Loucy (cell line): ENCODE data around the gene NECTIN1.

ENCODE experiments used
- H2AFZ ChIP-seq: fragments of 200-600 bp; sonication (generic); 2 replicates; pipeline ENCODE4 v1.6.0; 2016; ENCODE audit warnings: antibody characterized with exemption, mild to moderate bottlenecking, low read length, moderate library complexity
- H3F3A ChIP-seq: fragments of 200-600 bp; 2 replicates; pipeline ENCODE4 v1.6.0; 2016; ENCODE audit warnings: antibody characterized with exemption, low read depth, mild to moderate bottlenecking
- H3K27me3 ChIP-seq: fragments of 200-600 bp; sonication (generic); 2 replicates; pipeline ENCODE4 v1.6.1; 2014; ENCODE audit warnings: low read length, mild to moderate bottlenecking; ENCODE audit not compliant: insufficient read depth, poor library complexity, severe bottlenecking
- H3K36me3 ChIP-seq: fragments of 200-600 bp; sonication (generic); 2 replicates; pipeline ENCODE4 v1.6.1; 2016; ENCODE audit warnings: low read length; ENCODE audit not compliant: insufficient read depth
- H3K4me1 ChIP-seq: fragments of 200-600 bp; sonication (generic); 2 replicates; pipeline ENCODE4 v1.5.1; 2014; ENCODE audit warnings: low read length, mild to moderate bottlenecking; ENCODE audit not compliant: insufficient read depth, poor library complexity, severe bottlenecking
- H3K4me2 ChIP-seq: fragments of 200-600 bp; sonication (generic); 2 replicates; pipeline ENCODE4 v1.6.0; 2014; ENCODE audit warnings: antibody characterized with exemption, low read length, low read depth, mild to moderate bottlenecking; ENCODE audit not compliant: poor library complexity, severe bottlenecking
- H3K4me3 ChIP-seq: fragments of 200-600 bp; sonication (generic); 2 replicates; pipeline ENCODE4 v1.5.1; 2014; ENCODE audit warnings: low read length, mild to moderate bottlenecking, mixed read lengths; ENCODE audit not compliant: poor library complexity, severe bottlenecking
- H3K79me2 ChIP-seq: fragments of 200-600 bp; sonication (generic); 2 replicates; pipeline ENCODE4 v1.6.1; 2014; ENCODE audit warnings: low read length; ENCODE audit not compliant: insufficient read depth
- H3K9ac ChIP-seq: fragments of 200-600 bp; sonication (generic); 2 replicates; pipeline ENCODE4 v1.6.0; 2014; ENCODE audit warnings: mild to moderate bottlenecking, low read depth, low read length, moderate library complexity; ENCODE audit not compliant: poor library complexity, severe bottlenecking
- H3K9me2 ChIP-seq: fragments of 200-600 bp; sonication (generic); replicated peaks from 2 replicates; pipeline ENCODE4 v1.6.1; 2016; ENCODE audit warnings: low read depth, low read length, mixed read lengths
- H3K9me3 ChIP-seq: fragments of 200-600 bp; sonication (generic); 2 replicates; pipeline ENCODE4 v1.6.1; 2014; ENCODE audit warnings: mild to moderate bottlenecking, antibody characterized with exemption, low read length, low read depth; ENCODE audit not compliant: insufficient read depth
- H4K20me1 ChIP-seq: fragments of 200-600 bp; sonication (generic); 2 replicates; pipeline ENCODE4 v1.6.0; 2014; ENCODE audit warnings: antibody characterized with exemption, low read length, mild to moderate bottlenecking; ENCODE audit not compliant: insufficient read depth, poor library complexity, severe bottlenecking
- CTCF ChIP-seq: fragments of 200-600 bp; sonication (generic); conservative IDR thresholded peaks from 2 replicates; pipeline ENCODE4 v1.5.1; 2014; ENCODE audit warnings: mild to moderate bottlenecking, antibody characterized with exemption, low read length
- EZH2phosphoT487 ChIP-seq: fragments of 200-600 bp; IDR thresholded peaks from 2 replicates; pipeline ENCODE4 v1.6.1; 2018; ENCODE audit warnings: antibody characterized with exemption, mild to moderate bottlenecking, moderate library complexity, borderline replicate concordance

NECTIN1 gene

GRCh38 chr11:119697445-119697844, 31.6 kb downstream of the NECTIN1 start:
- Histone ChIP-seq H3F3A (peaks cover 9% of the 10 kb centered on the region), H3K9me3 (no peaks in the 10 kb centered on the region), H3K4me1 (peaks cover 76% of the 10 kb centered on the region), H3K9me2 (no peaks in the 10 kb centered on the region), H3K9ac (peak overlapping the region; percentile 77), H3K79me2 (peaks cover 90% of the 10 kb centered on the region), H2AFZ (no peak overlapping the region), H3K4me3 (no peak overlapping the region), H3K27me3 (no peaks in the 10 kb centered on the region), H4K20me1 (no peaks in the 10 kb centered on the region), H3K4me2 (peak overlapping the region; percentile 84), H3K36me3 (no peaks in the 10 kb centered on the region; the same call in 1 of the 2 replicates)
- TF ChIP-seq EZH2phosphoT487 (no peak), CTCF (no peak)

GRCh38 chr11:119696378-119697222, 32.4 kb downstream of the NECTIN1 start:
- Histone ChIP-seq H3K4me1 (peaks cover 76% of the 10 kb centered on the region), H3K9ac (peak overlapping the region; percentile 77), H3K9me2 (no peaks in the 10 kb centered on the region), H3K79me2 (peaks cover 90% of the 10 kb centered on the region), H4K20me1 (no peaks in the 10 kb centered on the region), H3K4me2 (peak overlapping the region; percentile 84), H3K27me3 (no peaks in the 10 kb centered on the region), H3F3A (peaks cover 9% of the 10 kb centered on the region), H3K4me3 (no peak overlapping the region), H2AFZ (no peak overlapping the region), H3K9me3 (no peaks in the 10 kb centered on the region), H3K36me3 (no peaks in the 10 kb centered on the region; the same call in 1 of the 2 replicates)
- TF ChIP-seq CTCF: no peak
- no peak for TF ChIP-seq EZH2phosphoT487

- no peaks in the 10 kb centered on the region for H3K9me2 ChIP-seq
- H2AFZ ChIP-seq: no peak overlapping the region
- peaks cover 88% of the 10 kb centered on the region for H3K79me2 ChIP-seq
- H3K4me1 ChIP-seq: peaks cover 93% of the 10 kb centered on the region
- peak overlapping the region; percentile 89 for H3K9ac ChIP-seq
- peak overlapping the region; percentile 84 for H3K4me2 ChIP-seq
- no peaks in the 10 kb centered on the region for H3K9me3 ChIP-seq
- H3K36me3 ChIP-seq: no peaks in the 10 kb centered on the region
- TF ChIP-seq EZH2phosphoT487 (no peak), CTCF (peak; percentile 64)
- peaks cover 9% of the 10 kb centered on the region for H3F3A ChIP-seq
- peaks cover 8% of the 10 kb centered on the region for H4K20me1 ChIP-seq
- H3K4me3 ChIP-seq: peak overlapping the region; percentile 57
- no peaks in the 10 kb centered on the region for H3K27me3 ChIP-seq
These were observed 34.7 kb downstream of the NECTIN1 start for GRCh38 chr11:119694334-119694733.
